ENCODE measurements around the gene WASF2.

- TF ChIP-seq POLR2A (IDR thresholded peaks at IDR 0.05) (no peak), CTCF (IDR thresholded peaks at IDR 0.05) (no peak)
Measured at GRCh38 chr1:27433706-27434105, 56.3 kb downstream of the WASF2 start.

Data from breast epithelium (tissue), 3 donors.